ENCODE measurements around the gene ADARB2. TPM values are rescaled to one million over a fixed set of nuclear protein-coding genes. Genes with fewer than 3 reads are reported as not detected.

The ADARB2 gene
- total and polyA plus RNA-seq, 2 experiments from 2014 or later, result 2.0 to 5.0 TPM

- Mint-ChIP-seq H3K4me1 (peaks cover 17% of the 10 kb centered on the region), H3K9me3 (no peaks in the 10 kb centered on the region; the same call in 2 of the 3 replicates), H3K27me3 (ENCODE audit: insufficient read depth, low read depth, poor library complexity) (peaks cover 2% of the 10 kb centered on the region), H3K36me3 (ENCODE audit: low read depth) (no peaks in the 10 kb centered on the region; the same call in 2 of the 3 replicates), H3K4me3 (no peak overlapping the region), H3K27ac (no peak overlapping the region)
- Histone ChIP-seq H3K9me2 (ENCODE audit: insufficient read depth) (peaks cover 4% of the 10 kb centered on the region; the same call in 1 of the 2 replicates), H2AFZ (no peak overlapping the region), H4K20me1 (replicated peaks; ENCODE audit: insufficient read depth) (no peaks in the 10 kb centered on the region), H3K27me3 (ENCODE audit: insufficient read depth) (no peaks in the 10 kb centered on the region), H3K4me3 (no peak overlapping the region), H3F3A (replicated peaks; ENCODE audit: low read depth) (no peaks in the 10 kb centered on the region), H3K4me1 (ENCODE audit: insufficient read depth) (peaks cover 7% of the 10 kb centered on the region; the same call in 1 of the 2 replicates), H3K36me3 (ENCODE audit: insufficient read depth) (no peaks in the 10 kb centered on the region), H3K4me2 (no peak overlapping the region), H3K27ac (ENCODE audit: low read depth) (no peak overlapping the region), H3K79me2 (replicated peaks; ENCODE audit: insufficient read depth) (no peaks in the 10 kb centered on the region)
- no peak for ATAC-seq
- TF ChIP-seq JUNB (IDR thresholded peaks at IDR 0.05; ENCODE audit: unreplicated experiment) (no peak), ZNF331 (CRISPR knock-in tag; IDR thresholded peaks at IDR 0.05; ENCODE audit: low read depth) (no peak), EZH2phosphoT487 (IDR thresholded peaks at IDR 0.05; ENCODE audit: unreplicated experiment) (no peak), STAT1 (IDR thresholded peaks at IDR 0.05; ENCODE audit: unreplicated experiment) (no peak), NANOG (IDR thresholded peaks at IDR 0.05; ENCODE audit: borderline replicate concordance) (no peak), CREB1 (CRISPR knock-in tag; IDR thresholded peaks at IDR 0.05; ENCODE audit: low read depth) (no peak), ZNF114 (CRISPR knock-in tag; IDR thresholded peaks at IDR 0.05) (no peak), POLR2AphosphoS5 (IDR thresholded peaks at IDR 0.05; ENCODE audit: low read depth) (no peak), EZH2 (IDR thresholded peaks at IDR 0.05; ENCODE audit: low read depth, unreplicated experiment) (no peak)
- TF ChIP-seq, protein P1, sequence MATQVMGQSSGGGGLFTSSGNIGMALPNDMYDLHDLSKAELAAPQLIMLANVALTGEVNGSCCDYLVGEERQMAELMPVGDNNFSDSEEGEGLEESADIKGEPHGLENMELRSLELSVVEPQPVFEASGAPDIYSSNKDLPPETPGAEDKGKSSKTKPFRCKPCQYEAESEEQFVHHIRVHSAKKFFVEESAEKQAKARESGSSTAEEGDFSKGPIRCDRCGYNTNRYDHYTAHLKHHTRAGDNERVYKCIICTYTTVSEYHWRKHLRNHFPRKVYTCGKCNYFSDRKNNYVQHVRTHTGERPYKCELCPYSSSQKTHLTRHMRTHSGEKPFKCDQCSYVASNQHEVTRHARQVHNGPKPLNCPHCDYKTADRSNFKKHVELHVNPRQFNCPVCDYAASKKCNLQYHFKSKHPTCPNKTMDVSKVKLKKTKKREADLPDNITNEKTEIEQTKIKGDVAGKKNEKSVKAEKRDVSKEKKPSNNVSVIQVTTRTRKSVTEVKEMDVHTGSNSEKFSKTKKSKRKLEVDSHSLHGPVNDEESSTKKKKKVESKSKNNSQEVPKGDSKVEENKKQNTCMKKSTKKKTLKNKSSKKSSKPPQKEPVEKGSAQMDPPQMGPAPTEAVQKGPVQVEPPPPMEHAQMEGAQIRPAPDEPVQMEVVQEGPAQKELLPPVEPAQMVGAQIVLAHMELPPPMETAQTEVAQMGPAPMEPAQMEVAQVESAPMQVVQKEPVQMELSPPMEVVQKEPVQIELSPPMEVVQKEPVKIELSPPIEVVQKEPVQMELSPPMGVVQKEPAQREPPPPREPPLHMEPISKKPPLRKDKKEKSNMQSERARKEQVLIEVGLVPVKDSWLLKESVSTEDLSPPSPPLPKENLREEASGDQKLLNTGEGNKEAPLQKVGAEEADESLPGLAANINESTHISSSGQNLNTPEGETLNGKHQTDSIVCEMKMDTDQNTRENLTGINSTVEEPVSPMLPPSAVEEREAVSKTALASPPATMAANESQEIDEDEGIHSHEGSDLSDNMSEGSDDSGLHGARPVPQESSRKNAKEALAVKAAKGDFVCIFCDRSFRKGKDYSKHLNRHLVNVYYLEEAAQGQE (IDR thresholded peaks at IDR 0.05; ENCODE audit: unreplicated experiment), result no peak
- TF ChIP-seq, protein P2, sequence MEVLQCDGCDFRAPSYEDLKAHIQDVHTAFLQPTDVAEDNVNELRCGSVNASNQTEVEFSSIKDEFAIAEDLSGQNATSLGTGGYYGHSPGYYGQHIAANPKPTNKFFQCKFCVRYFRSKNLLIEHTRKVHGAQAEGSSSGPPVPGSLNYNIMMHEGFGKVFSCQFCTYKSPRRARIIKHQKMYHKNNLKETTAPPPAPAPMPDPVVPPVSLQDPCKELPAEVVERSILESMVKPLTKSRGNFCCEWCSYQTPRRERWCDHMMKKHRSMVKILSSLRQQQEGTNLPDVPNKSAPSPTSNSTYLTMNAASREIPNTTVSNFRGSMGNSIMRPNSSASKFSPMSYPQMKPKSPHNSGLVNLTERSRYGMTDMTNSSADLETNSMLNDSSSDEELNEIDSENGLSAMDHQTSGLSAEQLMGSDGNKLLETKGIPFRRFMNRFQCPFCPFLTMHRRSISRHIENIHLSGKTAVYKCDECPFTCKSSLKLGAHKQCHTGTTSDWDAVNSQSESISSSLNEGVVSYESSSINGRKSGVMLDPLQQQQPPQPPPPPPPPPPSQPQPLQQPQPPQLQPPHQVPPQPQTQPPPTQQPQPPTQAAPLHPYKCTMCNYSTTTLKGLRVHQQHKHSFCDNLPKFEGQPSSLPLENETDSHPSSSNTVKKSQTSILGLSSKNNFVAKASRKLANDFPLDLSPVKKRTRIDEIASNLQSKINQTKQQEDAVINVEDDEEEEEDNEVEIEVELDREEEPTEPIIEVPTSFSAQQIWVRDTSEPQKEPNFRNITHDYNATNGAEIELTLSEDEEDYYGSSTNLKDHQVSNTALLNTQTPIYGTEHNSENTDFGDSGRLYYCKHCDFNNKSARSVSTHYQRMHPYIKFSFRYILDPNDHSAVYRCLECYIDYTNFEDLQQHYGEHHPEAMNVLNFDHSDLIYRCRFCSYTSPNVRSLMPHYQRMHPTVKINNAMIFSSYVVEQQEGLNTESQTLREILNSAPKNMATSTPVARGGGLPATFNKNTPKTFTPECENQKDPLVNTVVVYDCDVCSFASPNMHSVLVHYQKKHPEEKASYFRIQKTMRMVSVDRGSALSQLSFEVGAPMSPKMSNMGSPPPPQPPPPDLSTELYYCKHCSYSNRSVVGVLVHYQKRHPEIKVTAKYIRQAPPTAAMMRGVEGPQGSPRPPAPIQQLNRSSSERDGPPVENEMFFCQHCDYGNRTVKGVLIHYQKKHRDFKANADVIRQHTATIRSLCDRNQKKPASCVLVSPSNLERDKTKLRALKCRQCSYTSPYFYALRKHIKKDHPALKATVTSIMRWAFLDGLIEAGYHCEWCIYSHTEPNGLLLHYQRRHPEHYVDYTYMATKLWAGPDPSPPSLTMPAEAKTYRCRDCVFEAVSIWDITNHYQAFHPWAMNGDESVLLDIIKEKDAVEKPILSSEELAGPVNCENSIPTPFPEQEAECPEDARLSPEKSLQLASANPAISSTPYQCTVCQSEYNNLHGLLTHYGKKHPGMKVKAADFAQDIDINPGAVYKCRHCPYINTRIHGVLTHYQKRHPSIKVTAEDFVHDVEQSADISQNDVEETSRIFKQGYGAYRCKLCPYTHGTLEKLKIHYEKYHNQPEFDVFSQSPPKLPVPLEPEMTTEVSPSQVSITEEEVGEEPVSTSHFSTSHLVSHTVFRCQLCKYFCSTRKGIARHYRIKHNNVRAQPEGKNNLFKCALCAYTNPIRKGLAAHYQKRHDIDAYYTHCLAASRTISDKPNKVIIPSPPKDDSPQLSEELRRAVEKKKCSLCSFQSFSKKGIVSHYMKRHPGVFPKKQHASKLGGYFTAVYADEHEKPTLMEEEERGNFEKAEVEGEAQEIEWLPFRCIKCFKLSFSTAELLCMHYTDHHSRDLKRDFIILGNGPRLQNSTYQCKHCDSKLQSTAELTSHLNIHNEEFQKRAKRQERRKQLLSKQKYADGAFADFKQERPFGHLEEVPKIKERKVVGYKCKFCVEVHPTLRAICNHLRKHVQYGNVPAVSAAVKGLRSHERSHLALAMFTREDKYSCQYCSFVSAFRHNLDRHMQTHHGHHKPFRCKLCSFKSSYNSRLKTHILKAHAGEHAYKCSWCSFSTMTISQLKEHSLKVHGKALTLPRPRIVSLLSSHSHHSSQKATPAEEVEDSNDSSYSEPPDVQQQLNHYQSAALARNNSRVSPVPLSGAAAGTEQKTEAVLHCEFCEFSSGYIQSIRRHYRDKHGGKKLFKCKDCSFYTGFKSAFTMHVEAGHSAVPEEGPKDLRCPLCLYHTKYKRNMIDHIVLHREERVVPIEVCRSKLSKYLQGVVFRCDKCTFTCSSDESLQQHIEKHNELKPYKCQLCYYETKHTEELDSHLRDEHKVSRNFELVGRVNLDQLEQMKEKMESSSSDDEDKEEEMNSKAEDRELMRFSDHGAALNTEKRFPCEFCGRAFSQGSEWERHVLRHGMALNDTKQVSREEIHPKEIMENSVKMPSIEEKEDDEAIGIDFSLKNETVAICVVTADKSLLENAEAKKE (CRISPR knock-in tag; IDR thresholded peaks at IDR 0.05), result no peak
- TF ChIP-seq, protein P3, sequence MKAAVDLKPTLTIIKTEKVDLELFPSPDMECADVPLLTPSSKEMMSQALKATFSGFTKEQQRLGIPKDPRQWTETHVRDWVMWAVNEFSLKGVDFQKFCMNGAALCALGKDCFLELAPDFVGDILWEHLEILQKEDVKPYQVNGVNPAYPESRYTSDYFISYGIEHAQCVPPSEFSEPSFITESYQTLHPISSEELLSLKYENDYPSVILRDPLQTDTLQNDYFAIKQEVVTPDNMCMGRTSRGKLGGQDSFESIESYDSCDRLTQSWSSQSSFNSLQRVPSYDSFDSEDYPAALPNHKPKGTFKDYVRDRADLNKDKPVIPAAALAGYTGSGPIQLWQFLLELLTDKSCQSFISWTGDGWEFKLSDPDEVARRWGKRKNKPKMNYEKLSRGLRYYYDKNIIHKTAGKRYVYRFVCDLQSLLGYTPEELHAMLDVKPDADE (IDR thresholded peaks at IDR 0.05), result no peak
- TF ChIP-seq, protein P4, sequence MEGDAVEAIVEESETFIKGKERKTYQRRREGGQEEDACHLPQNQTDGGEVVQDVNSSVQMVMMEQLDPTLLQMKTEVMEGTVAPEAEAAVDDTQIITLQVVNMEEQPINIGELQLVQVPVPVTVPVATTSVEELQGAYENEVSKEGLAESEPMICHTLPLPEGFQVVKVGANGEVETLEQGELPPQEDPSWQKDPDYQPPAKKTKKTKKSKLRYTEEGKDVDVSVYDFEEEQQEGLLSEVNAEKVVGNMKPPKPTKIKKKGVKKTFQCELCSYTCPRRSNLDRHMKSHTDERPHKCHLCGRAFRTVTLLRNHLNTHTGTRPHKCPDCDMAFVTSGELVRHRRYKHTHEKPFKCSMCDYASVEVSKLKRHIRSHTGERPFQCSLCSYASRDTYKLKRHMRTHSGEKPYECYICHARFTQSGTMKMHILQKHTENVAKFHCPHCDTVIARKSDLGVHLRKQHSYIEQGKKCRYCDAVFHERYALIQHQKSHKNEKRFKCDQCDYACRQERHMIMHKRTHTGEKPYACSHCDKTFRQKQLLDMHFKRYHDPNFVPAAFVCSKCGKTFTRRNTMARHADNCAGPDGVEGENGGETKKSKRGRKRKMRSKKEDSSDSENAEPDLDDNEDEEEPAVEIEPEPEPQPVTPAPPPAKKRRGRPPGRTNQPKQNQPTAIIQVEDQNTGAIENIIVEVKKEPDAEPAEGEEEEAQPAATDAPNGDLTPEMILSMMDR (conservative IDR thresholded peaks at IDR 0.05; ENCODE audit: low read depth in 2 of 2), result no peak
- DNase-seq (ENCODE audit: low spot score), result no peak
These were observed 284.5 kb downstream of the ADARB2 start for GRCh38 chr10:1452777-1453176.
